Urinary bladder (tissue), 4 donors: Measurements from ENCODE around the gene HS3ST3B1. TPM values are rescaled to one million over a fixed set of nuclear protein-coding genes. Genes with fewer than 3 reads are reported as not detected.

ENCODE experiments used
- DNase-seq: peaks from one replicate; pipeline ENCODE4 v3.0.0-alpha.2; 2015; ENCODE audit errors: extremely low spot score
- H3K27ac ChIP-seq: one replicate; pipeline ENCODE4 v1.5.1; 2013; ENCODE audit warnings: low read depth, mild to moderate bottlenecking, moderate library complexity
- H3K36me3 ChIP-seq: one replicate; pipeline ENCODE4 v1.6.1; 2013; ENCODE audit warnings: mild to moderate bottlenecking, moderate library complexity; ENCODE audit not compliant: insufficient read depth
- H3K4me1 ChIP-seq: one replicate; pipeline ENCODE4 v1.6.1; 2013; ENCODE audit warnings: mild to moderate bottlenecking, moderate library complexity; ENCODE audit not compliant: insufficient read depth
- H3K4me3 ChIP-seq: one replicate; pipeline ENCODE4 v1.5.1; 2013; ENCODE audit warnings: low read depth, low read length
- WGBS: extraction: QIAGEN DNeasy Blood & Tissue Kit; methylation state at CpG from one replicate; pipeline ENCODE4 v1.1.7; 2013; 5-methylcytosine and 5-hydroxymethylcytosine counted together
- polyA plus RNA-seq: library from polyadenylated mRNA; stranded (reverse); fragments of 200-250 nt; gene quantifications from one replicate; pipeline ENCODE4 v1.2.3, GENCODE V29; 2013
- total RNA-seq: library from RNA; depleted of rRNA; stranded (reverse); fragments of >200 nt; gene quantifications from one replicate; pipeline ENCODE4 v1.2.3, GENCODE V29; 2014
- donor health status: healthy with polysubstance abuse.
- donor health status: healthy.

Gene HS3ST3B1
- total and polyA plus RNA-seq, 2 donors = 2.4 to 2.9 TPM

GRCh38 chr17:14320734-14321475 lies 20.0 kb downstream of the HS3ST3B1 start:
- DNase-seq = no peak
- H3K4me1 ChIP-seq = peaks cover 1% of the 10 kb centered on the region
- H3K4me3 ChIP-seq = no peak overlapping the region
- no peaks in the 10 kb centered on the region for H3K36me3 ChIP-seq
- WGBS = 67% methylated on average over 13 of the region's 13 CpGs
- no peak overlapping the region for H3K27ac ChIP-seq

DNA sequence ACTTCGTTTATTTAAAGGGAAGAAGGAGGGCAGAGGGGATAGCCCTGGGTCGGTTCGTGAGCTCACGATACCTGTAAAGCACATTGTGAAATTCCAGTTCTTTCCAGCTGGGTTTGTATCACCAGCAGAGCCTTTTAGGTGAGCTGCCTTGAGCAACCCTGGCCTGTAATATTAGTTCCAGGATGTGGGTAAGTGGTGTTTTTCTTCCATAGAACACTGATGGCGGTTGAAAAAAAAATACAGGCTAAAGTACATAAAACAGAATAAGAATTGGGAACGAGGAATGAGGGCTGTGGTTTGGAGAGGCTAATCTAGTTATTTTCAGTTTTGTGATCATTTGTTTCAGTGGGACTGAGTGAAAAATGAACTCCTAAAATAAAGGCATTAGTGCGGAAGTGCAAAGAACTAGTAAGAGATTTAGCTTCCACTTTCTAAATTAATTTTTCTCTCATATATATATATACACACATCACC lies 20.6 kb downstream of the HS3ST3B1 start:
- 66% methylated on average over 7 of the region's 7 CpGs for WGBS
- Histone ChIP-seq H3K4me1 (peaks cover 1% of the 10 kb centered on the region), H3K36me3 (no peaks in the 10 kb centered on the region), H3K27ac (no peak overlapping the region), H3K4me3 (no peak overlapping the region)
- no peak for DNase-seq

- Histone ChIP-seq H3K36me3 (no peaks in the 10 kb centered on the region), H3K4me3 (no peak overlapping the region), H3K4me1 (peaks cover 1% of the 10 kb centered on the region), H3K27ac (no peak overlapping the region)
- no peak for DNase-seq
- WGBS = 91% methylated on average over 7 of the region's 7 CpGs
Observed at GRCh38 chr17:14321980-14322776, 21.3 kb downstream of the HS3ST3B1 start.

GRCh38 chr17:14323522-14323981 lies 22.7 kb downstream of the HS3ST3B1 start:
- WGBS = 37% methylated on average over 3 of the region's 3 CpGs
- H3K4me3 ChIP-seq = no peak overlapping the region
- H3K27ac ChIP-seq = no peak overlapping the region
- no peaks in the 10 kb centered on the region for H3K36me3 ChIP-seq
- peaks cover 1% of the 10 kb centered on the region for H3K4me1 ChIP-seq
- DNase-seq = no peak

DNA sequence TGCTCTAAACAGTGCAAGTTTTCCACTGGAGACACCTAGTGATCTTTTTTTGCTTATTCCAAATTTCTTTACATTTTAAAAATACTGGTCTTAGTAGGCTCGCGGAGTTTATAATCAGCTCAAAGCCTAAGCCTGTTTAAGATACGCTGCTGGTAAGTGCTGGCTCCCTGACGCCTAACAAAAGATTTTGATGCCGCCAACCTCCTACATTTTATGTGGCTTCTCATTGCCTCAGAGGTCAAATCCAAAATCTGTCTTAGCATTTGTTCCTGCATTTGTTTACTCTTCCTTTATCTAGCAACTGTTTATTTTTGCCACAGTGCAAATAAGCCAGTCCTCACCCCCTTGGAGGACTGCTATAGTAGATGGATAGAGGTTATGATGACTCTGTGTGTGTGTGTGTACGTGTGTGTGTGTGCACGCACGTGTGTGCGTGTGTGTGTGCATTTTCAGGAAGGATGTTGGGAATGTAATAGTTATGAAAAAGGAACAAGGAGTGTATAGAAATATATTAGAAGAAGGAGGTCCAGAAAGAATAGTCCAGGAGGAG lies 24.8 kb downstream of the HS3ST3B1 start:
- WGBS = 47% methylated on average over 9 of the region's 9 CpGs
- no peak overlapping the region for H3K4me3 ChIP-seq
- H3K4me1 ChIP-seq = peaks cover 3% of the 10 kb centered on the region
- no peak for DNase-seq
- H3K27ac ChIP-seq = no peak overlapping the region
- H3K36me3 ChIP-seq = no peaks in the 10 kb centered on the region

DNA sequence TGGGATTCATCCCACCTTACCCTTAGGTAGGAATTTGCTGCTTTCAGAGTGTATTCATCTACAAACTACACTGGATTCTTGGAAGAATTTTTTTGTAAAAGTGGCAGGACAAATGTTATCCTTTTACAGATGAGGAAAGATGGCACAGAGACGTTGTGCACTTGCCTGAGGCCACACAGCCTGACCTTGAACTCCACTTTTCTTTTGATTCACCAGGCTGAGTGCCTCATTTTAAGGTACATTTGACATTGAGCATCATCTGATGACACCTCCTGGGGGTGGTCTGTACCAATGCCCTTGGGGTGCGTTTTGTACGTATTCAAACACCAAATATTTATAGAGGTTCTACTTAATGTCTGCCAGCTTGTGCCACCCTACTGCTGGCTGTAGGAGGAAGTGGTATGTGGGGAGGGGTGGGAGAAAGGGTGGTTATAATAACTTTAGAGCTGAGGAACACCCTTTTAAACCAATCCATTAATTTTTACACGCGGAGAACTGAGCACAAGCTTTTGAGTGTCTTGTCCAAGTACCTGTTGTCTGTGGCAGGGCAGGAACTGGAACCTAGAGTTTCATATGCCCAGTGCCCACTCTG lies 29.1 kb downstream of the HS3ST3B1 start:
- no peak for DNase-seq
- H3K36me3 ChIP-seq = no peaks in the 10 kb centered on the region
- whole genome bisulfite sequencing = 62% methylated on average over 5 of the region's 5 CpGs
- no peak overlapping the region for H3K4me3 ChIP-seq
- no peak overlapping the region for H3K27ac ChIP-seq
- H3K4me1 ChIP-seq = peaks cover 1% of the 10 kb centered on the region

DNA sequence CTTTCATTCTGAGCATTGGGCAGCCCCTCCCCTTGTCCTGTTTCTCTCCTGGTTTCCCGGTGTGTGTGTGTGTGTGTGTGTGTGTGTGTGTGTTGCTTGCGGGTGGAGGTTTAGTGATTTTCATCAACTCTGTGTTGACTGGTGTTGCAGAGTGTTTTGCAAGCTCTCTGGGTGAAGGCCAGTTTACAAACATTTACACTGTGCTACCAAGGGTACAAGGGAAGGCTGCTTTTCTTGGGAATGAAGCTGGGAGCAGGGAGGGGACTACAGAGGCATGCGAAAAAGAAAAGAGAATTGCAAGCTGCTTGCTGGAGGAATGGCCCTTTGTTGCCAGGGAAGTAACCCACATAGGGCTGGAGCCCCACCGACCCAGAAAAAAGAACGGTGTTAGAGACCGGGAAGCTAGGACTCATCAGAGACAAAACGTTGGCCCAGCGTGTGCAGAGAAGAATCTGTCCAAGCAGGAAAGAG lies 29.6 kb downstream of the HS3ST3B1 start:
- no peak for DNase-seq
- Histone ChIP-seq H3K36me3 (no peaks in the 10 kb centered on the region), H3K27ac (no peak overlapping the region), H3K4me3 (no peak overlapping the region), H3K4me1 (peaks cover 1% of the 10 kb centered on the region)
- 34% methylated on average over 8 of the region's 8 CpGs for WGBS

- Histone ChIP-seq H3K4me3 (no peak overlapping the region), H3K36me3 (no peaks in the 10 kb centered on the region), H3K4me1 (peaks cover 1% of the 10 kb centered on the region), H3K27ac (no peak overlapping the region)
- no peak for DNase-seq
- 73% methylated on average over 10 of the region's 10 CpGs for WGBS
Observed at GRCh38 chr17:14331225-14331981, 30.5 kb downstream of the HS3ST3B1 start.

GRCh38 chr17:14331982-14332298 lies 31.1 kb downstream of the HS3ST3B1 start:
- Histone ChIP-seq H3K4me1 (peaks cover 1% of the 10 kb centered on the region), H3K36me3 (no peaks in the 10 kb centered on the region), H3K27ac (no peak overlapping the region), H3K4me3 (no peak overlapping the region)
- WGBS = 77% methylated on average over 3 of the region's 3 CpGs
- no peak for DNase-seq

DNA sequence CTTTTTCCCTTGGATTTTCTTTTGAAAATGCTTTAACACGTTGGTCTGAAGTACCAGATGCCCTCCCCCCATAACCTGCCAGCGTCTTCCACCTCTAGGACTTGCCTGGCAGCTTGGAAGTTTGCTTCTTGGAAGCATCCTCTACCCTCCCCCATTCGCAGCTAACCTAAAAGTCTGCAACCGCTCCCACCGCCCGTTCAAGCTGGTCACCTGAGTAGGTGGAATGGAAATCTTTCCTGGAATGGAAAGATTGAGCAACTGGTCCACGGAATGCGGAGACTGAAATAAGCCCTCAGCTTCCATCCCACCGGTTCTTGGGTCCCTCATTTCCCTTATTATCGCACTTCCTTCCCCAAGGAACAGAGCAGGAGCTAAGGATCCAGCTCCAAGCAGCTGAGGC lies 31.4 kb downstream of the HS3ST3B1 start:
- no peaks in the 10 kb centered on the region for H3K36me3 ChIP-seq
- H3K4me3 ChIP-seq = no peak overlapping the region
- 79% methylated on average over 10 of the region's 10 CpGs for WGBS

DNA sequence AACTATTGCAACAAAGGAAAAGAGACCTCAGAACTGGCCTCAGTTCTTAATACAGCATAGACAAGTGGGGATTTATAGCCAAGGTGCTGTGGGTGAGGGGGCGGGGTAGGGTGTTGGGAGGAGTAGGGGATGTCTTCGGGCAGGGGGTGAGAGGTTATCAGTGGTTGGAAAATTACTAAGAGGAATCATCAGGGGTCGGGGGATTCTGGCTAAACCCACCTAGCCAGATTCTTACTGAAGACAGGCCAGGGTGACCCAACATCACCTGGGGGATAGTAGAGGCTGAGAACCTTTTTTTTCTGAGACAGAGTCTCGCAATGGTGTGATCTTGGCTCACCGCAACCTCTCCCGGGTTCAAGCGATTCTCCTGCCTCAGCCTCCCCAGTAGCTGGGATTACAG lies 32.6 kb downstream of the HS3ST3B1 start:
- no peak for DNase-seq
- no peak overlapping the region for H3K4me3 ChIP-seq
- no peak overlapping the region for H3K27ac ChIP-seq
- H3K4me1 ChIP-seq = peaks cover 1% of the 10 kb centered on the region
- H3K36me3 ChIP-seq = no peaks in the 10 kb centered on the region
- WGBS = 91% methylated on average over 7 of the region's 7 CpGs

More for the DNA sequence above, 31.4 kb downstream of the HS3ST3B1 start:
- Histone ChIP-seq H3K27ac (no peak overlapping the region), H3K4me1 (peaks cover 1% of the 10 kb centered on the region)
- no peak for DNase-seq

DNA sequence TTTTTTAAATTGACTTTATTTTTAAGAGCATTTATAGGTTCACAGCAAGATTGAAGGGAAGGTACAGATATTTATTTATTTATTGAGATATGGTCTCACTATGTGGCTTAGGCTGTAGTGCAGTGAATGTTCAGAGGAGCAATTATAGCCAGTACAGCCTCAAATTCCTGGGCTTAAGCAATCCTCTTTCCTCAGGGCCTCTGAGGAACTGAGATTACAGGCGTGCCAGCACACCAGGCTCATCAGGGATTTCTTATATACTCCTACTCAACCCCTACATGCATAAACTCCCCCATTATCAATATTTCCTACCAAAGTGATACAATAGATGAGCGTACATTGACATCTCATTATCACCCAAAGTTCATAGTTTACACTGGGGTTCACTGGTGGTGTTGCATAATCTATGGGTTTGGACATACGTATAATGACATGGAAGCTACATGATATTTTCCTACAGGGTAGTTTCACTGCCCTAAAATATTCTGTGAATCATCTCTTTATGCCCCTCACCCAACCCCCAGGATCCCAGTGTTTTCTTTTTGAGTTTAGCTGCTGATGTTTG lies 33.5 kb downstream of the HS3ST3B1 start:
- Histone ChIP-seq H3K36me3 (no peaks in the 10 kb centered on the region), H3K4me3 (no peak overlapping the region), H3K27ac (no peak overlapping the region), H3K4me1 (no peaks in the 10 kb centered on the region)
- WGBS = 85% methylated on average over 3 of the region's 3 CpGs
- DNase-seq = no peak

- Histone ChIP-seq H3K4me3 (no peak overlapping the region), H3K36me3 (no peaks in the 10 kb centered on the region), H3K4me1 (no peaks in the 10 kb centered on the region), H3K27ac (no peak overlapping the region)
- no peak for DNase-seq
- 50% methylated on average over 2 of the region's 2 CpGs for WGBS
Observed at GRCh38 chr17:14334919-14335318, 34.0 kb downstream of the HS3ST3B1 start.
